Tibial nerve (tissue), 4 donors: ENCODE measurements around the gene SPTBN1. TPM values are rescaled to one million over a fixed set of nuclear protein-coding genes. Genes with fewer than 3 reads are reported as not detected.

Source experiments
- DNase-seq, 2 donors: peaks; one replicate each; pipeline ENCODE4 v3.0.0-alpha.2; 2019; ENCODE audit warnings: low spot score in 2 of 2
- H3K27ac ChIP-seq, 4 donors: fragments of 200-600 bp; sonication (generic) in 3 of 4; one replicate each; pipeline ENCODE4 v1.5.1; 2017 to 2019; ENCODE audit warnings: mild to moderate bottlenecking in 1 of 4
- H3K27me3 ChIP-seq, 2 donors: fragments of 200-600 bp; sonication (generic) in 1 of 2; one replicate each; pipeline versions ENCODE4 v1.5.1 to v1.6.0; 2017 to 2019
- H3K36me3 ChIP-seq, 3 donors: fragments of 200-600 bp; sonication (generic); one replicate each; pipeline ENCODE4 v1.5.1; 2018 to 2019
- H3K4me1 ChIP-seq, 4 donors: fragments of 200-600 bp; sonication (generic) in 3 of 4; one replicate each; pipeline ENCODE4 v1.5.1; 2017 to 2019
- H3K4me3 ChIP-seq, 4 donors: fragments of 200-600 bp; sonication (generic) in 3 of 4; one replicate each; pipeline ENCODE4 v1.5.1; 2017 to 2019; ENCODE audit warnings: mild to moderate bottlenecking in 1 of 4, moderate library complexity in 1 of 4
- H3K9me3 ChIP-seq, 4 donors: fragments of 200-600 bp; sonication (generic) in 3 of 4; one replicate each; pipeline ENCODE4 v1.5.1; 2017 to 2019
- EP300 ChIP-seq, 2 donors: sonication (generic); formaldehyde crosslinking; IDR thresholded peaks; one replicate each; pipeline ENCODE4 v1.6.1; 2017; ENCODE audit warnings: antibody characterized with exemption in 2 of 2, mild to moderate bottlenecking in 1 of 2
- POLR2A ChIP-seq, 2 donors: fragments of 450-650 bp; IDR thresholded peaks; one replicate each; pipeline ENCODE4 v1.6.1; 2017; ENCODE audit warnings: antibody characterized with exemption in 2 of 2, mild to moderate bottlenecking in 2 of 2, moderate library complexity in 2 of 2
- WGBS, 2 donors: methylation state at CpG; one replicate each; pipeline ENCODE4 v1.1.5; 2018; 5-methylcytosine and 5-hydroxymethylcytosine counted together
- total RNA-seq, 4 donors: library from RNA; depleted of rRNA; stranded (reverse); fragments of >200 nt; gene quantifications; one replicate each; pipeline ENCODE4 v1.1.0, GENCODE V29; 2016
- TF ChIP-seq, protein P1 (sequence below), 5 experiments: fragments of 200-600 bp in 3 of 5; fragments of 450-650 bp in 2 of 5; sonication (generic) in 3 of 5; IDR thresholded peaks; one replicate each; pipeline ENCODE4 v1.5.1; 2016 to 2019; ENCODE audit warnings: antibody characterized with exemption in 5 of 5, mild to moderate bottlenecking in 3 of 5, moderate library complexity in 2 of 5

SPTBN1 gene
- total RNA-seq, 4 donors from 2014 or later, result 670 to 967 (median 890) TPM

- Histone ChIP-seq H3K4me1 (peaks cover 5 to 98% (median 91%) of the 10 kb centered on the region in 4 donors), H3K27ac (peak overlapping the region in 3 of 4 donors; percentile 77 to 91 (median 80))
Measured at GRCh38 chr2:54572636-54573536, 116.8 kb downstream of the SPTBN1 start.

DNA sequence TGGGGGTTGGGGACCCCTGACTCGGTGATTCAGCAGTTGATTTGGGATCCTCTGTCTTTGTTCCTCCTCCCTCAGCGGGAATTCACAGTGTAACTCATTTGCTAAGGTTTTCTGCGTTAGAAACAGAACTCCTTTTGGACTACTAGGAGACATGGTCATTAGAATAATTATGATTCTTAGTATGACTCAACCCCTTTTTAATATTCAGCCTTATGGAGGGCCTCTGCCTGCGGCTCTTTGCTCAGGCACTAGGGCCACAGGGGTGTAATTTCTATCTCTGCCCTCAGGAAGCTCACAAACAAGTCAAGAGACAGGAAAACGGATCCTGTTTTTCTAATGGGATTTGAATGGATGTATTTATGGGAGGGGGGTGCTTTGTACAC lies 117.4 kb downstream of the SPTBN1 start:
- H3K4me1 ChIP-seq, result peaks cover 10 to 98% (median 96%) of the 10 kb centered on the region in 4 donors
- TF ChIP-seq, protein P1, sequence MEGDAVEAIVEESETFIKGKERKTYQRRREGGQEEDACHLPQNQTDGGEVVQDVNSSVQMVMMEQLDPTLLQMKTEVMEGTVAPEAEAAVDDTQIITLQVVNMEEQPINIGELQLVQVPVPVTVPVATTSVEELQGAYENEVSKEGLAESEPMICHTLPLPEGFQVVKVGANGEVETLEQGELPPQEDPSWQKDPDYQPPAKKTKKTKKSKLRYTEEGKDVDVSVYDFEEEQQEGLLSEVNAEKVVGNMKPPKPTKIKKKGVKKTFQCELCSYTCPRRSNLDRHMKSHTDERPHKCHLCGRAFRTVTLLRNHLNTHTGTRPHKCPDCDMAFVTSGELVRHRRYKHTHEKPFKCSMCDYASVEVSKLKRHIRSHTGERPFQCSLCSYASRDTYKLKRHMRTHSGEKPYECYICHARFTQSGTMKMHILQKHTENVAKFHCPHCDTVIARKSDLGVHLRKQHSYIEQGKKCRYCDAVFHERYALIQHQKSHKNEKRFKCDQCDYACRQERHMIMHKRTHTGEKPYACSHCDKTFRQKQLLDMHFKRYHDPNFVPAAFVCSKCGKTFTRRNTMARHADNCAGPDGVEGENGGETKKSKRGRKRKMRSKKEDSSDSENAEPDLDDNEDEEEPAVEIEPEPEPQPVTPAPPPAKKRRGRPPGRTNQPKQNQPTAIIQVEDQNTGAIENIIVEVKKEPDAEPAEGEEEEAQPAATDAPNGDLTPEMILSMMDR (IDR thresholded peaks at IDR 0.05), result no peak
- no peak for TF ChIP-seq POLR2A (IDR thresholded peaks at IDR 0.05)
- TF ChIP-seq EP300 (IDR thresholded peaks at IDR 0.05), result no peak

More at GRCh38 chr2:54572636-54573536, 116.8 kb downstream of the SPTBN1 start:
- no peak for DNase-seq
- Histone ChIP-seq H3K4me3 (no peak overlapping the region), H3K36me3 (no peaks in the 10 kb centered on the region), H3K9me3 (no peaks in the 10 kb centered on the region), H3K27me3 (no peaks in the 10 kb centered on the region)
- WGBS, 2 donors, result 40 to 46% methylated on average over 9 of the region's 9 CpGs
- TF ChIP-seq POLR2A (IDR thresholded peaks at IDR 0.05) (no peak), EP300 (IDR thresholded peaks at IDR 0.05) (no peak)
- TF ChIP-seq, protein P1 (IDR thresholded peaks at IDR 0.05), result no peak

DNA sequence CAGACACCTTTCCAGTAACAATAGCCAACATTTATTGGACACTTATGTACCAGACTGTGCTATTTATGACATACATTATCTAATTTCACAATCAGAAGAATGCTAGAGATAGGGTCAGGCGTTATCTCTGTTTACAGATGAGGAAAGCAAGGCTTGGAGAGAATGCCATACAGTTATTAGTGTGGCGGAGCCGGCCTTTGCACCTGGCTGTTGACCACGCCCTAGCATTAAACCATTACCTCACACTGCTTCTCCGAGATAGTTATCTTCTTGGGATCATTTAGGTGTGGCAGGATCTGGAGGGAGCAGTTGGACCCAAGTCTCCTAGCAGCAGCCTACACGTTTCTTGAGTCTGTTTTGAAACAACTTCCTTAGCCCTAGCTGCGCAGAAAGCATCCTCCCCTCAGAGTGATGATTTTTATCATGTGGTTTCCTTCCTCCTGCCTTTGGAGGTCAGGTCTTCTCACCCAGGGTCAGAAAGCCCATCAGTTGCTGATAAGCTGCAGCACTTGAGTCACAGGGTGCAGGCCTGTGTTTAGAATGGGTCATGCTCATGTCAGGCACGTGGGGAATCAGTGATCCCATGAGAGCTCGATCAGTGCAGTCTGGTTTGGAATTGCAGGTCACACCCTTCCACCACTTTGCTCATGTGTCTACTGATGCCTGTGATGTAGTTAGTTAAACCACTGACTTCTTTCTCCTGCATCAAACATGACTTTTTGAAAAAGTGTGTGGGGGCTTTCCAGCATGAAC lies 118.2 kb downstream of the SPTBN1 start:
- H3K4me1 ChIP-seq, result peaks cover 10 to 98% (median 96%) of the 10 kb centered on the region in 4 donors
- TF ChIP-seq, protein P1 (IDR thresholded peaks at IDR 0.05), result no peak
- peak in 1 of 2 donors; percentile 42 for TF ChIP-seq EP300 (IDR thresholded peaks at IDR 0.05)
- WGBS, 2 donors, result 42 to 60% methylated on average over 9 of the region's 9 CpGs
- no peaks in the 10 kb centered on the region for H3K9me3 ChIP-seq
- H3K27me3 ChIP-seq, result no peaks in the 10 kb centered on the region
- DNase-seq, result no peak
- H3K36me3 ChIP-seq, result no peaks in the 10 kb centered on the region
- H3K27ac ChIP-seq, result peak overlapping the region in 3 of 4 donors; percentile 77 to 91 (median 80)
- H3K4me3 ChIP-seq, result no peak overlapping the region

More for the DNA sequence above, 117.4 kb downstream of the SPTBN1 start:
- H3K27ac ChIP-seq, result peak overlapping the region in 3 of 4 donors; percentile 77 to 91 (median 80)
- 36 to 46% methylated on average over 5 of the region's 5 CpGs for WGBS, 2 donors
- H3K27me3 ChIP-seq, result no peaks in the 10 kb centered on the region
- H3K9me3 ChIP-seq, result no peaks in the 10 kb centered on the region
- no peak overlapping the region for H3K4me3 ChIP-seq
- no peaks in the 10 kb centered on the region for H3K36me3 ChIP-seq
- no peak for DNase-seq

GRCh38 chr2:54574860-54575247 lies 118.7 kb downstream of the SPTBN1 start:
- DNase-seq, result no peak
- Histone ChIP-seq H3K4me3 (no peak overlapping the region), H3K36me3 (no peaks in the 10 kb centered on the region), H3K27ac (peak overlapping the region in 3 of 4 donors; percentile 77 to 91 (median 80)), H3K9me3 (no peaks in the 10 kb centered on the region), H3K4me1 (peaks cover 10 to 98% (median 96%) of the 10 kb centered on the region in 4 donors), H3K27me3 (no peaks in the 10 kb centered on the region)
- WGBS, 2 donors, result 82 to 84% methylated on average over 5 of the region's 5 CpGs
- TF ChIP-seq POLR2A (IDR thresholded peaks at IDR 0.05) (no peak), EP300 (IDR thresholded peaks at IDR 0.05) (no peak)
- TF ChIP-seq, protein P1 (IDR thresholded peaks at IDR 0.05), result no peak
